Measurements from ENCODE around the gene RGL4. TPM values are rescaled to one million over a fixed set of nuclear protein-coding genes. Genes with fewer than 3 reads are reported as not detected.

Gene RGL4
- total and polyA plus RNA-seq, 2 of the 8 experiments (the other 6 are each of a cell fraction or from before 2014, with no cell fraction given) = not detected

- no peak for TF ChIP-seq ATF3 (IDR thresholded peaks at IDR 0.05; ENCODE audit: insufficient read depth, low read depth, low read length)
Observed at GRCh38 chr22:23742505-23743264, 51.9 kb downstream of the RGL4 start (continued).

Measured in H1 (cell line).